ENCODE measurements around the gene UBE2B. TPM values are rescaled to one million over a fixed set of nuclear protein-coding genes. Genes with fewer than 3 reads are reported as not detected.
A peak's percentile ranks its signal among the peaks of the same experiment; 100 is the strongest.
"Not testable (repeated sequence)": the region's sequence is repeated elsewhere in the genome, so short reads cannot be mapped to it uniquely, and the experiment has no call there.

Gene UBE2B
- total RNA-seq: 26.6 TPM

DNA sequence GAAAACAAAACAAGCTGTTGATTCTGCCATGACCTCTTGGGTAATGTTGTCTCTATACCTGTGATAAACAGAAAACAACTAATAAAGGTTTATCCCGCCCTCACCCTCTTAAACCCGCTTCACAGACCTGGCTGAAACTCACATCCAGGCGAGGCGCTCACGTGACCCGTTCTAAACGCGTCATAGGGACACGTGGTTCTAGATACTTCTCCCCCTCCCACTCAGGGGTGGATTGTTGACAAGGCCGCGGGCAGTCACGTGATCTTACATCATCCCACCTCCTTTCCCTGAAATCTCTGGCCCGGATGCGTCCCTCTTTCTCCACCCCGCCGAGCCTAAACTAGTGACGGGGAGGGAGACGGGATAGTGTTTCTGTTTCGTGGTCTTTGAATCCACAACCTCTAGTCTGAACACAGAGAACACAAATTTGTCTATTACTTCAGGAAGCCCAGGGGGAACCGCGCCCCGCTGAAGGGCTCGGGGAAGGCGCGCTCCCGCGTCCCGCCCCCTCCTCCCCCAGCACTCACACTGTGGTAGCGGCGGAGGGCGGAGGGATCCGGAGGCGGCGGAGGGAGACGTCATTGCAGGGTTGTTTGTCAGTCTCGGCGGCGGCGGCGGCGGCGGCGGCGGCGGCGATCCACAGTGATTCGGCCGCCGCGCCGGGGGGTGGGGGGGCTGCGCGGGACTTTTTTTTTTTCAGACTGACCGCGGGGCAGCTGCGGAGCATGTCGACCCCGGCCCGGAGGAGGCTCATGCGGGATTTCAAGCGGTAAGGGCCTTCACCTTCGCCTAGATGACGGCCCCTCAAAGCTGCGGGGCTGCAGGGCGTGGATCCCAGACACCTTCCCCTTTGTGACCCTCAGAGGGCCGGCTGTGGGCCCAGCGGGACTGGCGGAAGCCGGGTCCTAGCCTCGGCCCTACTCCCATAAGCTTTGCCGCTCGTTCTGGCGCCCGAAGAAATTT is at the start of gene UBE2B:
UBE2B (plus strand) TSS at position 699 of the 963 bp plus-strand sequence; CDS start at position 726, 27 bp downstream.
- DNase-seq (ENCODE audit: low spot score) (peak; percentile 98), ATAC-seq (peak; percentile 89)

DNA sequence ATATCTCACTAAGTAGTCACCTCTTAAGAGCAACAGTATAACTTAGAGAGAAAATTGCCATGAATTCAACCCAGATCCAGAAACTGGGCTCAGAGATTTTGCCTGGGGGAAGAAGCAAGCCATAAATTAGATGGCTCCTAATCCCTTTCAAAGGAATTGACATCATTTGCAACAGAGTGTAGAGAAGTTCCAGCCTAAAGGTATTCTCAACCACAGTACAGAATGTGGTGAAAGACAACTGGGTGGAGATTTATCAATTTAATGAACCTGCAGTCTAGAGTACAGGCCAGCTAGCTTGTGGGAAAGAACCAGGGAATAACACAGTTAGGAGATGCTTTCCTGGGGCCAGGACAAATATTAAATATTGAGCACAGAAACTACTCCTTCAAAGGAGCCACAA is 44.0 kb upstream of the UBE2B start:
- ATAC-seq (no peak), DNase-seq (ENCODE audit: low spot score) (no peak)

DNA sequence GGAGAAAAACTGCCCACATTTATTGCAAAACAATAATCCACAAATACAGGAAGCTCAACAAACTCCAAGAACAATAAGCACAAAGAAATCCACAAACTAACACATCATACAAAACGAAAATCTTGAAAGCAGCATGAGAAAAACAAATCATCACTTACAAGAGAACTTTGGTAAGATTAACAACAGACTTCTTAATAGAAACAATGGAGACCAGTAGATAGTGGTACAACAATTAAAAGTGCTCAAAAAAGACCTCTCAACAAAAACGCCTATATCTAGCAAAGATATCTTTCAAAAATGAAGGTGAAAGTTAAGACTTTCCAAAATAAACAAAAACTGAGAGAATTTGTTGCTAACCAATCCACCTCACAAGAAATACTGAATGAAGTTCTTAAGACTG is 42.8 kb upstream of the UBE2B start:
- DNase-seq (ENCODE audit: low spot score): no peak
- ATAC-seq: no peak

DNA sequence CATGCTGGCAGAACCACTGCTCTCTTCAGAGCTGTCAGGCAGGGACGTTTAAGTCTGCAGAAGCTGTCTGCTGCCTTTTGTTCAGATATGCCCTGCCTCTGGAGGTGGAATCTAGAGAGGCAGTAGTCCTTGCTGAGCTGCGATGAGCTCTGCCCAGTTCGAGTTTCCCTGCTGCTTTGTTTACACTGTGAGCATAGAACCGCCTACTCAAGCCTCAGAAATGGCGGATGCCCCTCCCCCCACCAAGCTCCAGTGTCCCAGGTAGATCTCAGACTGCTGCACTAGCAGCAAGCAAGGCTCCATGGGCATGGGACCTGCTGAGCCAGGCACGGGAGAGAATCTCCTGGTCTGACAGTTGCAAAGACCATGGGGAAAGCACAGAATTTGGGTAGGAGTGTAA is 34.5 kb upstream of the UBE2B start:
- ATAC-seq: not testable (repeated sequence)

DNA sequence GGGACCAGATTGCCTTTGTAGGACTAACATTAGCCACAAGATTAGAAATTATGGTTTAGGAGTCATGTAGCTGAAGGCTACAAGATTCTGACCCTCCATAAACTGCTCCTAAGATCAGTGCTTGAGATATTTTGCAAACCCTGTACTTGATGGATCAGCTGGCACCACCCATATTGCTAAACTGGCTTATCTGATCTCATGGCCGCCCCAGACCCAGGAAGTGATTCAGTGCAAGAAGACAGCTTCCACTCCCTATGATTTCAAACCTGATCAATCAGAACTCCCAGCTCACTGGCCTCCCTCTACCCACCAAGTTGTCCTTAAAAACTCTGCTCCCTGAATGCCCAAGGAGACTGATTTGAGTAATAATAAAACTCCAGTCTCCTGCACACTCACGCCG is 27.9 kb upstream of the UBE2B start:
- DNase-seq (ENCODE audit: low spot score); ATAC-seq: not testable (repeated sequence)

More for the DNA sequence above, 34.5 kb upstream of the UBE2B start:
- DNase-seq (ENCODE audit: low spot score): not testable (repeated sequence)

DNA sequence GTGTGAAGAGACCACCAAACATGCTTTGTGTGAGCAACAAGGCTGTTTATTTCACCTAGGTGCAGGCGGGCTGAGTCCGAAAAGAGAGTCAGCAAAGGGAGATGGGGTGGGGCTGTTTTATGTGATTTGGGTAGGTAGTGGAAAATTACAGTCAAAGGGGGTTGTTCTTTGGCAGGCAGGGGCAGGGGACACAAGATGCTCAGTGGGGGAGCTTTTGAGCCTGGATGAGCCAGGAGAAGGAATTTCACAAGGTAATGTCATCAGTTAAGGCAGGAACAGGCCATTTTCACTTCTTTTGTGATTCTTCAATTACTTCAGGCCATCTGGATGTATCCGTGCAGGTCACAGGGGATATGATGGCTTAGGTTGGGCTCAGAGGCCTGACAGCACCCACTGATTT is 25.9 kb upstream of the UBE2B start:
- not testable (repeated sequence) for DNase-seq (ENCODE audit: low spot score)

DNA sequence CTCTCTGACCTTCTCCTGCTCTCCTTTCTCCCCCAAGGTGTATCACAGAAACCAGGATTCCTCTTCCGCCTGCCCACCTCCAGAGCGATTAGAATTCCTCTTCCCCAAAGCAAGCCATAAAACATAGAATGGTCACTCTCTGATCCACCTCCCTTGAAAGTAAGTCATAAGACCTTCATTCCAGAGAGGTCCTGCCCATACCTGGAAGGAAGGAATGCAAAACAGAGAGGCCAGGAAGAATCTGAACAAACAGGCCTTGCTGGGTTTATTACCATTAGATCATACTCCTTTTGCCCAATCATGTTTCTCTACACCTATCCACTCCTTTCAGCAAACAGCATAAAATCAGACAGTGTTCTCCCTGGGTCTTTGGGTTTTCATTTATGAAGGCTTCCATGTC is 25.4 kb upstream of the UBE2B start:
- no peak for DNase-seq (ENCODE audit: low spot score)
- no peak for ATAC-seq

More for the DNA sequence above, 25.9 kb upstream of the UBE2B start:
- ATAC-seq: not testable (repeated sequence)

DNA sequence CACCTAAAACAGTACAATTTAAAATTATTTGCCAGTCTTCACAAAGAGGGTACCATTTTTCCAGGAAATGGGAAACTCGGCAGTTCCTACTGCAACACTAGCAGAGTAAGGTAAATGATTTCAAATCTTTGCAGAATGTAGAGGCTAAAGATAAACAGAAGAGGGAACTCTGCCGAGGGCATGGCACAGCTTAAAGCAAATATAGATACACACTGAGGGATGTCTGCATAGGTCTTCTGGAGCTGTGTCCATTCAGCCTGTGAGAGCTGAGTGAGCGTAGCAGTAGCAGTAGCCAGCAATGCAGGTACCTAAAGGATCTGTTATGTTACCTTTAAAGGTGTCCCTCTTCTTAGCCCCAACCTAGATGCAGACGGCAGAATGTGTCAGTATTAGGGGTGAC is 21.9 kb upstream of the UBE2B start:
- ATAC-seq (no peak), DNase-seq (ENCODE audit: low spot score) (no peak)

DNA sequence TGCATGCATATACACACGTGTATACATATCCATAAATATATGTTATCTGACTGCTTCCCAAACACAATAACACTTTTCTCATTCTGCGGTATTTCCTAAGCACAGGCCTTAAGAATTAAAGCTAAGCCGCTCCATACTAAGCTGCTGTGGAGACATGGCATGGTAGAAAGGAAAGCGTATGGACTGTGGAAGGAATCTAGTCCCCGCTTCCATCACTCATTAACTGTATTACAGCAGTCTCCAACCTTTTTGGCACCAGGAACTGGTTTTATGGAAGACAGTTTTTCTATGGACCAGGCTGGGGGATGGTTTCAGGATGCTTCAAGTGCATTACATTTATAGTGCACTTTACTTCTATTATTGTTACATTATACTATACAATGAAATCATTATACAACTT is 15.7 kb upstream of the UBE2B start:
- no peak for ATAC-seq
- no peak for DNase-seq (ENCODE audit: low spot score)

DNA sequence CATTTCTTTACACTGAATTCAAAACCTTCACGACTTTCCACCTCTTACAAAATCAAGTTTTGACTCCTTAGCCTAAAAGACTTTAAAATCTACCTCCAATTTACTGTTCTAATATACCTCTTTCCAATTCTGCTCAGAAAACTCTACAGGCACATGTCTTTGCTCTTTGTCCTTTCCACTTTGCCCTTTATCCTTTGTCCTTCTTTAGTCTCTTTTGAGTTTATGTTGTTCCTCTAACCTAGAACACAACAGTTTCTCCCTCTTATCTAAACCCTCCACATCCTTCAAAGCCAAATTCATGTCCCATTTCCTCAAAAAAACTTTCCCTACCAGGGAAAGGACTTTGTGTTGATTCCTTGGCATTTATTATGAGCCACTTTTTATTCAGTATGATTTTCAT is 5.8 kb upstream of the UBE2B start:
- DNase-seq (ENCODE audit: low spot score): no peak
- no peak for ATAC-seq

DNA sequence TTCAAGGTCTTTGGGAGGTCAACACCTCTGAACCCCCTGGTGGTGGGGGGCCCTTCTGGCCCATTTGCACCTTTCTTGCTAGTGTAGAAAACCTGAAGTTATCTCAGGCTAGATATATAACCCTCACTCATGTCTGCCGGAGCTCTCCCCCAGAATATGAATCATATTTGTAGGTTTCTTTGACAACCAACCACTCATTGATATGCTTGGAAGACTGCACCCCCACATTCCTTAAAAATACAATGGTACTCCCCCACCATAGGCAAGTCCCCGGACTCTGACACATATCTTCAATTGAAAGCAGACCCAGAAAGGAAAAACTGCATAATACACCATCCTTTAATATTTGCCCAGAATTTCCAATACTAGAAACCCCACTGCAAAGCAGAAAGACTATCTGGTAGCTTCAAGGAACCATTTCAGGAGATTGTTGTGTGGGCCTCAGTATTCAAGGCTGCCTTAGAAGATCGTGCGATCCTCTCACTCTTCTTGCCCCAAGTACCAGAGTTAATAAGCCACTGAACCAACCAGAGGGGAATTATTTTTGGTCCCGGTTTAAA is 978 bp upstream of the UBE2B start:
- no peak for DNase-seq (ENCODE audit: low spot score)
- ATAC-seq: peak; percentile 3

DNA sequence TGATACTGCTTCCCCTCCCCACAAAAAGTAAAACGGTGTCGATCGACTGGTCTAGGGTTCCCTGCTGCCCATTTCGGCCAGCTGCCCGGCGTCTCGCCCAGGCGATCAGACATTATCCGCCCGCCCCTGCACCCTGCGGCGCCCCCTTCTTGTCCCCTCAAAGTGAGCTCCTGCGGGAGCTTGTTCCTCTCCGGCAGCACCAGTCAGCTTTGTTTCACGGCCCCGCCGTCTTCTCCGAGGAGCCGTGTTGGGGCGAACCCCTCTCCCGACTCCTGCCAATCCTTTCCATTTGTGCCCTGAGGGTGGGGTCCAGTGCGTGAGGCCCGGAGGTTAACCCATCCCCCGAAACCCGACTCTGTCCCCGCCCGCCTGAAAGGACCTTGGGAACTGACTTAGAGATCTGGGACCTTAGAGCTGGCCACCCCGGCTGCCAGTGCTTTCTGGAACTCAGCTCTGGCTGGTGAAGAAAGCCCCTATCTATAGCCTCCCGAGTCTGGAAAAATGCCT is 518 bp downstream of the UBE2B start:
- DNase-seq (ENCODE audit: low spot score) (peak; percentile 75), ATAC-seq (peak; percentile 50)

DNA sequence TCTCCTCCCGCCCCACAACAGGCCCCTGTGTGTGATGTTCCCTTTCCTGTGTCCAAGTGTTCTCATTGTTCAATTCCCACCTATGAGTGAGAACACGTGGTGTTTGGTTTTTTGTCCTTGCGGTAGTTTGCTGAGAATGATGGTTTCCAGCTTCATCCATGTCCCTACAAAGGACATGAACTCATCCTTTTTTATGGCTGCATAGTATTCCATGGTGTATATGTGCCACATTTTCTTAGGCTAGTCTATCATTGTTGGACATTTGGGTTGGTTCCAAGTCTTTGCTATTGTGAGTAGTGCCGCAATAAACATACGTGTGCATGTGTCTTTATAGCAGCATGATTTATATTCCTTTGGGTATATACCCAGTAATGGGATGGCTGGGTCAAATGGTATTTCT is 2.3 kb downstream of the UBE2B start:
- not testable (repeated sequence) for DNase-seq (ENCODE audit: low spot score); ATAC-seq

DNA sequence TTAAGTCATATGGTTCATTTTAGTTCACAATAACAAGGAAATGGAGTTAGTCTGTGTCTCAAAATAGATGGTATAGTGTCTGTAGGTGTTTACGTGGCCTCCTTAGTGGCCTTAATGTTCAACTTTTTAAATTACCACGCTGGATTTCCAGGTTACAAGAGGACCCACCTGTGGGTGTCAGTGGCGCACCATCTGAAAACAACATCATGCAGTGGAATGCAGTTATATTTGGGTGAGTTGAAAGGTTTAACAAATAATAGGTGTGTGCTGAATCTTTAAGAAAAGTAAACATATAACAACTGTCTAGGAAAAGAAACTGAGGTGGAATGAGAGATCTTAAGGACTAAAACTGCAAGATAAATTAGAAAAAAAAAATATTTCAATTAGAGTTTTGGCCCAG is 2.9 kb downstream of the UBE2B start:
- DNase-seq (ENCODE audit: low spot score) (no peak), ATAC-seq (no peak)

DNA sequence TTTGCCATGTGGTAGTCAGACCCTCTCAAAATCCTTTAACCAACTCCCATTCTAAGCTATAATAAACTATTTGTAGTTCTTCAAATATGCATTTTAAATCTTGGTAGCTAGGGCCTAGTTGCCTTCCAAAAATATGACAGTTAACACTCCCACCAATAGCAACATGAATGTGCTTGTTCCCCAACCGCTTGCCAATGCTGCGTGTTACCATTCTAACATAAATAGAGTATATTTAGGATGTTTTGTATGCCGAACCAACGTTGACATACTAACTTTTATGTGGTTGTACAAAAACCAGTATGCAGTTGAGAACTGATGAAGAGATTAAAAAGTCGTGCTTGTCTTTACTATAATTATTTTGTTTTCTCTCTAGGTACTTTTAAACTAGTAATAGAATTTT is 9.0 kb downstream of the UBE2B start:
- DNase-seq (ENCODE audit: low spot score) (no peak), ATAC-seq (no peak)

DNA sequence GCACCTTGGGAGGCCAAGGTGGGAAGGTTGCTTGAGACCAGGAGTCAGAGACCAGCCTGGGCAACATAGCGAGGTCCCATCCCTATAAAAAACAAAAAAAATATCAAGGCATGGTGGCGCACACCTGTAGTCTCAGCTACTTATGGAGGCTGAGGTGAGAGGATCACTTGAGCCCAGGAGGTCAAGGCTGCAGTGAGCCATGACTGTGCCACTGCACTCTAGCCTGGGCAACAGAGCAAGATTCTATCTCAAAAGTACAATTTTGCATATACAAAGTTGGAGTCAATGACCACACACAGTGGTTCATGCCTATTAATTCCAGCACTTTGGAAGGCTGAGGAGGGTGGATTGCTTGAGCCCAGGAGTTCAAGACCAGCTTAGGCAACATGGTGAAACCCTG is 10.8 kb downstream of the UBE2B start:
- ATAC-seq; DNase-seq (ENCODE audit: low spot score): not testable (repeated sequence)

DNA sequence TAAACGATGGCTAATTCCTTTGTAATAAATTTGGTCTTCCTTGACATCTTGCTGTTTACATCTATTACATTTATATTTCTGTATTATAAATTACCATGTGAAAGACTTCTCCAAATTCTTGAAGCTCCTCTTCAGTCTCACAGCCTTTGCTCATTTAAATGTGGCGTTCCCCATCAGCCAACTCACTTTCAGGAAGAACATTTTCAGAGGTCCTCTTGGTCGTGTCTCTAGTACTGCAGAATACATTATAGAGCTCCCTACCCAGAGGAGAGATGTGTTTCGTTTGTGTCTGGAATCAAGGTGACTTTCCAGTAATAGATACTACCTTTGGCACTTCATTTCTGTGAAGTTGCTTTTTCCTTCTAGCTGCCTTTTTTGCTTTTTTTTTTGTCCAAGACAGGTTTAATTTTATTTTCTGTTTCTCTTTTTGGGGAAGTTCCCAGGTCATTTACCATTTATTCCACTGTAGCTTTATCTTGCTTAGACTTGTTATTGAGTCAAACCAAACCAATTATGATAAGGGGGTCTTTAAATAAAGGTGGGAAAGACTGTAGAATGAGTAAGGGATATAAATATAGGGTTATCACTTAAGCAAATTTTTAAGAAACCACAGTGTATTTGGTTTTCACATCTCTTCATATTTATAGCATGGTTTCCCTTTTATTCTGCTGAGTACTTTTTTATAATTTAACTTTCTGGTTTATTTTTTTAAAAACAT is 12.8 kb downstream of the UBE2B start:
- ATAC-seq: no peak

DNA sequence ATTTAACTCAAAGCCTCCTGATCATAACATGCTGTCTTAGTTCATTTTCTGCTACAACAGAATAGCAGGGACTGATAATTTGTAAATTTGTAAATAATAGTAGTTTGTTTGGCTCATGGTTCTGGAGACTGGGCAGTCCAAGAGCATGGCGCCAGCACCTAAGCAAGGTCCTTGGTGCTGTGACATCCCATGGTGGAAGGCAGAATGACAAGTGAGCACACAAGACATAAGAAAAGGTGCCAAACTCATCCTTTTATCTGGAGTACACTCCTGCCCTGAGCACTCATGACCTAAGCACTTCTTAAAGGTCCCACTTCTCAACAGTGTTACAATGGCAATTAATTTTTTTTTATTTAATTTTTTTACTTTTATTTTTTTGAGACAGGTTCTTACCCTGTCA is 16.1 kb downstream of the UBE2B start:
- ATAC-seq (no peak), DNase-seq (ENCODE audit: low spot score) (no peak)

More for the DNA sequence above, 12.8 kb downstream of the UBE2B start:
- no peak for DNase-seq (ENCODE audit: low spot score)

DNA sequence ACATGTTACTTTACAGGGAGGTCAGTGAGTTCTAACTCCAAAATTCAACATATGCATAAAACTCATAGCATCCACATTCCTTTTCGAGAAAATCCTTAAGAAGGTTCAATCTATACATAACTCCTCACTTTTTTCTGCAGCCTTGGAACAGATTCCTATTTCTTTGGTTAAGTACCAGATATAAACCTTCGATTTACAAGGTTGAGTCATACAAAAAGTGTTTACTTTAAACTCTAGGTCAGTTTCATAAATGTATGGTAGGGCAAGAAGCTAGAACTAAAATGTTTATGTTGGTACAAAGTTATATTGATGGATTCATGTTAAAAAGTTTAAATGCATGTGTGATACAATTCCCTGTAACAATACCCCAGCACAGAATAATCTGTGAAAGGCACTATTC is 20.9 kb downstream of the UBE2B start:
- ATAC-seq (no peak), DNase-seq (ENCODE audit: low spot score) (no peak)

DNA sequence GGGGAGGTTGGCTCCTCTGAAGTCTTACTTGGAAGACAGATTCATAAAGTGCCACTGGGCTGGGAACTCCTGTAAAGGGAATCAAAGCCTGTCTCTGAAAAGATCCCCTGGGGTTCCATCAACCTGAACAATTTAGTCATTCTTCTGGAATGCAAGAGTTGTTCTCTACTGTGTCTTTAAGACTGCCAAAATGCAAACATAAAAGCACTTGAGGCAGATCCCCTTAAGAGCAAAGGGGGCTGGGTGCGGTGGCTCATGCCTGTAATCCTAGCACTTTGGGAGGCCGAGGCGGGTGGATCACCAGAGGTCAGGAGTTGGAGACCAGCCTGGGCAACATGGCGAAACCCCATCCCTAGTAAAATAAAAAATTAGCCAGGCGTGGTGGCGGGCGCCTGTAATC is 23.6 kb downstream of the UBE2B start:
- DNase-seq (ENCODE audit: low spot score): no peak
- ATAC-seq: no peak

DNA sequence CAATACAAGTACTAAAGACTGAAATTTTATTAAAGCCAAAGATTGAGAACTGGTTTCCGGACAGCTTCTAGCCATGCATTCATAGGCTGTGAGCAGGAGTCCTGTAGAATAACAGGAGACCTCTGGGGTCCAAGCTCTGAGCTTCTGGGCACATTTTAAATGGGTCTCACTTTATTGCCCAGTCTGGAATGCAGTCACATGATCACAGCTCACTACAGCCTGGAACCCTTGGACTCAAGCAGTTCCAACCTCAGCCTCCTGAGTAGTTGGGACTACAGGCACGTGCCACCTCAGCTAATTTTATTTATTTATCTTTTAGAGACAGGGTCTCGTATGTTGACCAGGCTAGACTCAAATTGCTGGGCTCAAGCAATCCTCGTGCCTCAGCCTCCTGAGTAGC is 24.9 kb downstream of the UBE2B start:
- DNase-seq (ENCODE audit: low spot score) (no peak), ATAC-seq (no peak)
